Right lobe of liver (tissue), 4 donors: ENCODE data around the gene WDHD1.
"Not testable (repeated sequence)": the region's sequence is repeated elsewhere in the genome, so short reads cannot be mapped to it uniquely, and the experiment has no call there.

ENCODE experiments used
- POLR2A ChIP-seq: fragments of 450-650 bp; IDR thresholded peaks from one replicate; pipeline ENCODE4 v1.6.1; 2017; ENCODE audit warnings: antibody characterized with exemption, mild to moderate bottlenecking
- TF ChIP-seq, protein P1 (sequence below), 4 donors: fragments of 200-600 bp in 3 of 4; fragments of 450-650 bp in 1 of 4; IDR thresholded peaks; one replicate each; pipeline versions ENCODE4 v1.5.1 to v1.8.0; 2016 to 2022; ENCODE audit warnings: antibody characterized with exemption in 4 of 4, mild to moderate bottlenecking in 2 of 4
- donor health status: DM: no; HTN: no; CAD: no.
- donor health status: DM: no; HTN: no; CAD: no.
- donor health status: DM: no; HTN: yes; CAD: no.

DNA sequence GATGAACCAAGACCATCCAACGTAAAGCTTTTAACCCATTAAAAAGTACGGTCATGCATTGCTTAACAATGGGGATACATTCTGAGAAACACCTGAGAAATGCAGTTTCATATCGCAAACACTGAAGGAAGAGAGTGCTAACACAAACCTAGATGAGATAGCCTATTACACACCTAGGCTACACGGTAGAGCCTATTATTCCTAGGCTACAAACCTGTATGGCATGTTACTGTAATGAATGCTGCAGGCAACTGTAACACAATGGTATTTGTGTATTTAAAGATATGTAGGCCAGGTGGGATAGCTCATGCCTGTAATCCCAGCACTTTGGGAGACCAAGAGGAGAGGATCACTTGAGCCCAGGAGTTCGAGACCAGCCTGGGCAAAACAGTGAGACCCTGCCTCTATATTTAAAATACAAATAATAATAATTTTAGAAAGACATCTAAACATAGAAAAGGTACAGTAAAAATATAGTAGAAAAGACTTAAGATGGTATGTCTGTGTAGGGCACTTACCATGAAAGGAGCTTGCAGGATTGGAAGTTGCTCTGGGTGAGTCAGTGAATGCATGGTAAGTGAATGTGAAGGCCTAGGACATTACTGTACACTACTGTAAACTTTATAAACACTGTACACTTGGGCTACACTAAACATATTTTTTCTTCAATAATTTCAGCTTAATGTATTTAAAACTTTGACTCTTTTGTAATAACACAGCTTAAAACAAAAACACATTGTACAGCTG is 128.9 kb downstream of the WDHD1 start:
- TF ChIP-seq, protein P1, sequence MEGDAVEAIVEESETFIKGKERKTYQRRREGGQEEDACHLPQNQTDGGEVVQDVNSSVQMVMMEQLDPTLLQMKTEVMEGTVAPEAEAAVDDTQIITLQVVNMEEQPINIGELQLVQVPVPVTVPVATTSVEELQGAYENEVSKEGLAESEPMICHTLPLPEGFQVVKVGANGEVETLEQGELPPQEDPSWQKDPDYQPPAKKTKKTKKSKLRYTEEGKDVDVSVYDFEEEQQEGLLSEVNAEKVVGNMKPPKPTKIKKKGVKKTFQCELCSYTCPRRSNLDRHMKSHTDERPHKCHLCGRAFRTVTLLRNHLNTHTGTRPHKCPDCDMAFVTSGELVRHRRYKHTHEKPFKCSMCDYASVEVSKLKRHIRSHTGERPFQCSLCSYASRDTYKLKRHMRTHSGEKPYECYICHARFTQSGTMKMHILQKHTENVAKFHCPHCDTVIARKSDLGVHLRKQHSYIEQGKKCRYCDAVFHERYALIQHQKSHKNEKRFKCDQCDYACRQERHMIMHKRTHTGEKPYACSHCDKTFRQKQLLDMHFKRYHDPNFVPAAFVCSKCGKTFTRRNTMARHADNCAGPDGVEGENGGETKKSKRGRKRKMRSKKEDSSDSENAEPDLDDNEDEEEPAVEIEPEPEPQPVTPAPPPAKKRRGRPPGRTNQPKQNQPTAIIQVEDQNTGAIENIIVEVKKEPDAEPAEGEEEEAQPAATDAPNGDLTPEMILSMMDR (IDR thresholded peaks at IDR 0.05): not testable (repeated sequence)
- TF ChIP-seq POLR2A: not testable (repeated sequence)
